ENCODE measurements around the gene EEA1.
A peak's percentile ranks its signal among the peaks of the same experiment; 100 is the strongest.

The EEA1 gene

GRCh38 chr12:92879698-92880322 lies 49.3 kb downstream of the EEA1 start:
- no peak for DNase-seq

DNA sequence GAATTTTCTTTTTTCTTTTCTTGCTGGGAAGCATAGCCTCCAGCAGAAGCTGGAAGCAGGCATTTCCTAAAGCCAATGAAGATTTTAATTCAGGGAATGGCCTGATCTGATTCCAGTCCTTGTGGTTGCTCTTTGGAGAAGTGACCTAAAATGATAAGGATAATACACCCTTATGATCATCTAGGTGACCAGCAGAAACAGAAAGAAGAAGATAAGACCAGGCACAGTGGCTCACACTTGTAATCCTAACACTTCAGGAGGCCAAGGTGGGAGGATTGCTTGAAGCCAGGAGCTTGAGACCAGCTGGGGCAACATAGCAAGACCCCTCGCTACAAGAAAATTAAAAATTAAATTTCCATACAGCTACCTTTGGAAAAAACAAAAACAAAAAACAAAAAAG lies 51.2 kb downstream of the EEA1 start:
- no peak for DNase-seq

- no peak for DNase-seq
These were observed 52.6 kb downstream of the EEA1 start for GRCh38 chr12:92876496-92876895.

DNA sequence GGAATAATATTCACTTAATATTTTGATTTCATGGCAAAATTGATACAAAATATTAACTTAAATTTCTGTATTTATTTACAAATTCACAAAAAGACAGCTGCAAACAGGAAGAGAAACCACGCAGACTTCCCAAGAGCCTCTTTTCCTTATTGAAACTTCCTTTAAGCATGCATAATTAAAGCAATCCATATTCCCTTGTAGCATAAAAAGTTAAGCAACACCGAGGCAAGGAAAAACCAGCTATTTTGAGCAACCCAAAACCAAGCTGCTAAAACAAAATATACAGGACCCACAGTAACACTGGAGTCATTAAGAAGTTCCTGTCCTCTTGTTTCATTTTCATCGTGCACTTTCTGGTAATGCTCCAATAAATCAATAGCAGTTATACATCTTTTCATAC lies 58.0 kb downstream of the EEA1 start:
- no peak for DNase-seq

DNA sequence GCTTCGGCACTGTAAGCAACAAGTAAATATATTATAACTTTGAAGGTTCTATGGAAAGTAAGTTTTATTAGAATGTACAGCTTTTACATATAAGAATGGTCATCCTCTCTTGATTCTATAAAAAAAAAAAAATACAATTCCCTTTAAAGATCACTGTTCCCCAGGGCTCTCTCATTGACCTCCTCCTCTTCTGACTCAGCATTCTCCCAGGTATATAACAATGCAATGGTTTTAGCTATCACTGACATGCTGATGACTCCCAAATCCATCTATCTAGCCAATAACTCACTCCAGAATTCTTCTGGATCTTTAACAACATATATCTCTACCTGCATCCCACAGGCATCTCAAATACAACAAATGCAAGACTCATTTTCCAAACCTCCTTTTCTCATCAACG lies 62.7 kb downstream of the EEA1 start:
- DNase-seq = no peak

GRCh38 chr12:92863251-92863650 lies 65.8 kb downstream of the EEA1 start:
- no peak for DNase-seq

- no peak for DNase-seq
These were observed 67.7 kb downstream of the EEA1 start for GRCh38 chr12:92861381-92861780.

- no peak for DNase-seq
These were observed 68.6 kb downstream of the EEA1 start for GRCh38 chr12:92860521-92860920.

GRCh38 chr12:92859650-92860386 lies 69.3 kb downstream of the EEA1 start:
- peak; percentile 32 for DNase-seq

DNA sequence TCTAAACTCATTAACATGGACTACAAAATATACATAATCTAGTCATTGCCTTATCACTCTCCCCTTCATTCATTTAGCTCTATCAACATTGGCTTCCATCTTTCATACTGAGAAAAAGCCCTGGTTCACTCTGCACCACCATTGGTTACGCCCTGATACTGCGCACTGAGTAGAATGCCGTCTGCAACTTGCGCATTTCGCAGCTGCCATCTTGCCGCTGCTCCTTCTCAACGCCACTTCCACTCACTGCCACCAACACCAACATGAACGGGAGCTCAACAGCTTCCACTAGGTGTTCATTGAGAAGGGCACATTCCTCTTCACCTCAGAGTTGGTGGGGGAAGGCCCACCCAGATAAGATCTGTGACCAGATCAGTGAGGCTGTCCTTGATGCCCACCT lies 71.3 kb downstream of the EEA1 start:
- DNase-seq = no peak

DNA sequence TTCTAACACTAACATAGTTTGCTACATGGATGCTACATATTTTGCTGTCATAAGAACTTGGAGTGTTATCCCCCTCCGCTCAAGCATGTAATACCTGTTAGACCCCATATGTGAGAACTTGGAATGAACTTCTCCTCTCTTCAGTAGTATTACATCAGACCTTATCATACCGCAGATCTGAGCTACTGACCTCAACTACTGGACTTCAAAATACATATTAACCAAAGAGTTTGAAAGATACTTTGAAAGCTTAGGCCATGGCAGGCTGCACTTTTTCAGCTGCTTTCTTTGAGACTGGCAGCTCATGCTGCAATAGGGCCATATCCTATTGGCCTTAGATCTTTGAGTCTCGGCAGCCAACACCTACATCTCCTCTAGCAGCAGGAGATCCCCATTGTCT lies 74.8 kb downstream of the EEA1 start:
- no peak for DNase-seq

DNA sequence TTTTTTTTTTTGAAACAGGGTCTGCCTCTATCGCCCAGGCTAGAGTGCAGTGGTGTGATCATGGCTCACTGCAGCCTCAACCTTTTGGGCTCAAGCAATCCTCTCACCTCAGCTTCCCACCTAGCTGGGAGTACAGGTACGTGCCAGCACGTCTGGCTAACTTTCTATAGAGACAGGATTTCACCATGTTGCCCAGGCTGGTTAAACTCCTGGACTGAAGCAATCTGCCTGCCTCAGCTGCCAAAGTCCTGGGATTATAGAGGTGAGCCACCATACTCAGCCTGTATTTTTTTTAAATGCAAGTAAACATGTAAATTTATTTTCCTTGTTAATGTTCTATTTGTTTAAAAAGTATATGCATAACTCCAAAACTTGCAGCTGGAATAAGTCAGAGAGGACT lies 80.4 kb downstream of the EEA1 start:
- DNase-seq = no peak

GRCh38 chr12:92847368-92847767 lies 81.7 kb downstream of the EEA1 start:
- no peak for DNase-seq

DNA sequence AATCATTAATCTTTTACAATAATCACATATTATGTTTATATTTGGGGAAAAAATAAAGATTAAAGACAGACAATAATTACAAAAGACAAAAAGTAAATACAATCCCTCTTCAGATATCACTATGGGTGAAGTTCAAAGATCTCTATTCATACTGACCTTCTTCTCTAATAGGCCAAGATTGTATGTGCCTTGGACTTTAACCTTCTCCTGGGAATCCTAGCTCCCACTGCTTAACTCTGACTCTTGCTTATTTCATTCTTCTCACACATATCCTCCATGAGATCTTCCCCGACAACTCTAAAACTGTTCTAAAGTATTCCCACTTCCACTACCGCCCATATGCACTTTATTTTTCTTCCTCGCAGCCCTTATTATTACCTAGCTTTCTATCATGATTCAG lies 83.8 kb downstream of the EEA1 start:
- no peak for DNase-seq

- no peak for DNase-seq
These were observed 84.8 kb downstream of the EEA1 start for GRCh38 chr12:92844151-92844763.

DNA sequence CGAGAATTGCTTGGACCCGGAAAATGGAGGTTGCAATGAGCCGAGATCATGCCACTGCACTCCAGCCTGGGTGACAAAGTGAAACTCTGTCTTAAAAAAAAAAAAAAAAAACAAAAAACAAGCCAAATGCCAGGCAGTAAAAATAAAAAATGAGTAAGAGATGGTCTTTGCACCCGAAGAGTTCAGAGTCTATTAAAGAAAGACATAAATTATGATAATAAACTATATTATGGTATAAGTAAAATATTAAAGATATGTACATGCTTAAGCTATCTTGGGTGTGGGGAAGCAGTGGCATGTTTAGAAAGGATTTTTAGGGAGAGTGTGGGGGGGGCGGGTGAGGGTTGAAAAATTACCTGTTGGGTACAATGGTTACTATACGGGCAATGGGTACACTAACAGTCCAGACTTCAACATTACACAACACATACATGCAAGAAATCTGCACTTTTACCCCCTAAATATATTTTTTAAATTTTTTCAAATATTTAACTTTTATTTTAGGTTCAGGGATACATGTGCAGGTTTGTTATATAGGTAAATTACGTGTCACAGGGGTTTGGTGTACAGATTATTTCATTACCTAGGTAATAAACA lies 99.3 kb downstream of the EEA1 start:
- no peak for DNase-seq

GRCh38 chr12:92828565-92828964 lies 100.5 kb downstream of the EEA1 start:
- no peak for DNase-seq

GRCh38 chr12:92827836-92828431 lies 101.2 kb downstream of the EEA1 start:
- DNase-seq = no peak

DNA sequence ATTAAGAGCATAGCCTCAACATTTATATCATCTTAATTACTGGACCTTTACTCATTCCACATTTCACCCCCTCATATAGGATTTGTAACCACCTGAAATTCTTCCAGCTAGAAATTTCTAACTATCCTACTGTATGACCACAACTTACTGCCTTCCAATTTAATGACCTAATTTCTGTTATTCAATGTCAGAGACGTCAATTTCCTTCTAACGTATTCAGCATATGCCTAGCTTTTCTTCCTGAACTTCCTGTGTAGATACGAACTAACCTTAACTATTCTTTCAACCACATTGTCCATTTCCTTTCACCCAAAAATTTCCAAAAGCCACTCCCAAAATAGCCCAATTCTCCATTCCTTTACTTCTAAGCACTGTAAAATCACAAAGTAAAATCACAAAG lies 108.0 kb downstream of the EEA1 start:
- no peak for DNase-seq

GRCh38 chr12:92814584-92814983 lies 114.5 kb downstream of the EEA1 start:
- no peak for DNase-seq

- no peak for DNase-seq
These were observed 118.7 kb downstream of the EEA1 start for GRCh38 chr12:92810370-92810769.

DNA sequence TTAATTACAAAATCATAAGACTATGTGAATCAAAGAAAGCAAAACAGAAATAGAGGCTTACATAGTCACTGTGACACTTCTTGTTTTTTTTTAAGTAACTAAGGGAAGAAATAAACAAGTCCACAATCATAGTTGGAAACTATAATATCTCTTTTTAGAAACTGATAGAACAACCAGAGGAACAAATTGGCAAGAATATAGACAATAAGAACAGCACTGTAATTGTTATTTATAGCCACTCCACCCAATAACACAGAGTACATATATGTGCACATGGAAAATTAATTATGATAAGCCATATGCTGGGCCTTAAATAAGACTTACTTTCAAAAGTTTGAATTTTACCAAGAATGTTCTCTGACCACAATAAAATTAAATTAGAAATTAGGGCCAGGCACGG lies 125.2 kb downstream of the EEA1 start:
- no peak for DNase-seq

- DNase-seq = no peak
These were observed 126.2 kb downstream of the EEA1 start for GRCh38 chr12:92802906-92803305.

DNA sequence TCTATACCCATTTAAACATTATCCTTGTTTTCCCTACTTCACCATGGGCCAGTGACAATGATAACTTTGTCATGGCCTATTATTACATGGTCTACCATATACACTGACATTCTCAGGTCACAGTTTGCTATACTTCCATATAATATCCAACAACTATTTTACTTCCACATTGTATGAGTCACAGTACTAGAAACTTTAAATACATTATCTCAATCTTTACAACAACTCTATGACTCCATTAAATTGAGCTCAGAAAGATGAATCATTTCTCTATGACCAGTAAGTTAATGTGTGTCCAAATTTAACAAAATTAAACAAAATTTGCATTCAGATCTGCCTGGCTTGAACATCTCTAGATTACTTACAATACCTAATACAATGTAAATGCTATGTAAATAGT lies 132.4 kb downstream of the EEA1 start:
- no peak for DNase-seq

Measured in NCI-H2029 treated with DMSO at 0.1 percent for 48 hours (cell line).